K562 (cell line): ENCODE data around the gene ANKRD44.

ENCODE experiments used
- ATF4 ChIP-seq: fragments of 450-650 bp; formaldehyde crosslinking; IDR thresholded peaks from 2 replicates; pipeline ENCODE4 v1.4.0; 2022; ENCODE audit warnings: mild to moderate bottlenecking, moderate library complexity
- CBX8 ChIP-seq: fragments of 200-600 bp; sonication (generic); IDR thresholded peaks from 2 replicates; pipeline ENCODE4 v1.6.1; 2012; ENCODE audit warnings: borderline replicate concordance, mixed run types, low read depth, mild to moderate bottlenecking, moderate library complexity, mixed read lengths, low read length, control low read depth, inconsistent platforms; ENCODE audit not compliant: poor library complexity, severe bottlenecking; ENCODE audit errors: extremely low read depth
- NR3C1 ChIP-seq: sonication (generic); formaldehyde crosslinking; IDR thresholded peaks from 2 replicates; pipeline ENCODE4 v1.8.1; 2022; ENCODE audit warnings: missing genetic modification reagents
- TCF7L2 ChIP-seq: fragments of 150-350 bp; IDR thresholded peaks from 2 replicates; pipeline ENCODE4 v1.6.1; 2016; ENCODE audit warnings: low read depth, mild to moderate bottlenecking, low read length, moderate library complexity
- ZKSCAN1 ChIP-seq: fragments of 150-350 bp; IDR thresholded peaks from 2 replicates; pipeline ENCODE4 v1.6.1; 2016; ENCODE audit warnings: low read depth, low read length

DNA sequence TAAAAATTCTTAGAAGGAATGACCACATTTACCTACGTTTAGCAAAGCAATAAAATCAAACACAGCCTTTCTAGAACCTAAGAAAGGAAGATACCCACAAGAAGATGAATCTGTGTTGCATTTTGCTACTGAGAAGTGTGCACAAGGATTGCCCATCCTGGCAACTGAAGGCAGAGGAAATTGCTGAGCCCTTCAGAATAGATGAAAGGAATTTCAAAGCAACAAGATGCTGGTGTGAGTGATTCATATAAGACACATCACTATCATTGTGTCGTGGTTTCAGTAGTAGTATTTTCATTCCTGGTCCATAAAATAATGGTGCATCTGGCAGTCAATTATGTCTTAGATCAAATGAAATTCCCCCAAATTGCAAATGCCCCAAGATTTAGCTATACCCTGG lies 48.4 kb upstream of the ANKRD44 start:
- TF ChIP-seq TCF7L2, result no peak
- TF ChIP-seq ATF4 (CRISPR knock-in tag), result no peak
- no peak for TF ChIP-seq CBX8
- TF ChIP-seq ZKSCAN1, result no peak
- TF ChIP-seq NR3C1 (CRISPR knock-in tag), result no peak
